HCT116 (cell line): ENCODE measurements around the gene CRIP2. TPM values are rescaled to one million over a fixed set of nuclear protein-coding genes. Genes with fewer than 3 reads are reported as not detected.

Source experiments
- ATAC-seq: fragments of 200-7000 bp; cut with Tn5 transposase; 2 replicates; pipeline ENCODE4 v1.9.1; 2020; ENCODE audit warnings: mild to moderate bottlenecking, moderate library complexity
- BruUV-seq: library from RNA; stranded (reverse); fragments of 400-500 nt; replicated peaks from 2 replicates; lab custom pipeline; 2021; lab: Mats Ljungman, UMichigan
- CTCF ChIA-PET: fragments of 300-600 bp; sonication (Branson Sonifier 250); formaldehyde crosslinking; loops from one replicate; lab custom pipeline; 2021; ENCODE audit warnings: antibody characterized with exemption; lab: Charles Lee
- POLR2A ChIA-PET: fragments of 300-600, 350-600 bp; sonication (Branson Sonifier 250); formaldehyde crosslinking; loops from one replicate; lab custom pipeline; 2021; ENCODE audit warnings: antibody characterized with exemption; lab: Charles Lee
- RAD21 ChIA-PET, 2 experiments: fragments of 300-600 bp; sonication (Branson Sonifier 250); formaldehyde crosslinking; loops; one replicate each; lab custom pipeline; 2023; ENCODE audit warnings: low total read pairs in 2 of 2; ENCODE audit not compliant: uncharacterized antibody in 2 of 2, unreplicated experiment in 2 of 2, low non-redundant PET in 1 of 2; lab: Charles Lee
- DNase-seq: peaks from one replicate; pipeline ENCODE4 v3.0.0-alpha.2; 2010; ENCODE audit warnings: low read depth, low spot score
- H2AFZ ChIP-seq: fragments of 200-600 bp; shearing (Covaris generic), sonication (generic); 2 replicates; pipeline ENCODE4 v1.6.1; 2017; ENCODE audit warnings: low read depth, mixed run types, mixed read lengths, antibody characterized with exemption, low read length; ENCODE audit not compliant: poor library complexity, severe bottlenecking
- H3K27ac ChIP-seq: 2 replicates; pipeline ENCODE4 v1.5.1; 2012; ENCODE audit warnings: low read depth, low read length
- H3K27me3 ChIP-seq: fragments of 200-600 bp; sonication (generic); 2 replicates; pipeline ENCODE4 v1.6.1; 2016; ENCODE audit warnings: mixed run types, low read length, mixed read lengths; ENCODE audit not compliant: insufficient read depth
- H3K36me3 ChIP-seq, 2 experiments: fragments of 200-500 bp in 1 of 2; fragments of 200-600 bp in 1 of 2; sonication (Bioruptor generic) in 1 of 2; sonication (generic) in 1 of 2; 2 replicates each; pipeline versions ENCODE4 v1.5.1 to v1.6.1; 2014 to 2016; ENCODE audit warnings: low read length in 2 of 2, inconsistent platforms in 1 of 2, mixed read lengths in 1 of 2, mixed run types in 1 of 2; ENCODE audit not compliant: insufficient read depth in 2 of 2, control insufficient read depth in 1 of 2
- H3K4me1 ChIP-seq, 2 experiments: fragments of 200-600 bp in 1 of 2; sonication (generic) in 1 of 2; 2 replicates each; pipeline versions ENCODE4 v1.5.1 to v1.6.1; 2012 to 2017; ENCODE audit warnings: low read length in 2 of 2, inconsistent platforms in 1 of 2, mild to moderate bottlenecking in 1 of 2, mixed read lengths in 1 of 2, mixed run types in 1 of 2, moderate library complexity in 1 of 2; ENCODE audit not compliant: insufficient read depth in 2 of 2, control insufficient read depth in 1 of 2
- H3K4me2 ChIP-seq: fragments of 200-600 bp; sonication (generic); 2 replicates; pipeline ENCODE4 v1.6.1; 2017; ENCODE audit warnings: mixed run types, low read length, mixed read lengths
- H3K4me3 ChIP-seq, 2 experiments: fragments of 200-600 bp in 1 of 2; sonication (generic) in 1 of 2; replicated peaks in 1 of 2; 2 replicates each; pipeline ENCODE4 v1.5.1; 2011 to 2016; ENCODE audit warnings: low read length in 2 of 2, control low read depth in 1 of 2, low read depth in 1 of 2, mild to moderate bottlenecking in 1 of 2, mixed read lengths in 1 of 2, mixed run types in 1 of 2
- H3K79me2 ChIP-seq: fragments of 200-600 bp; sonication (generic); 2 replicates; pipeline ENCODE4 v1.6.1; 2017; ENCODE audit warnings: mild to moderate bottlenecking, mixed run types, low read length, moderate library complexity, mixed read lengths; ENCODE audit not compliant: insufficient read depth
- H3K9ac ChIP-seq: fragments of 200-600 bp; sonication (generic); 2 replicates; pipeline ENCODE4 v1.6.1; 2016; ENCODE audit warnings: low read length, mixed read lengths
- H3K9me2 ChIP-seq: fragments of 200-600 bp; sonication (generic), shearing (Covaris generic); 2 replicates; pipeline ENCODE4 v1.6.1; 2017; ENCODE audit warnings: mixed run types, mild to moderate bottlenecking, moderate library complexity; ENCODE audit not compliant: insufficient read depth
- H3K9me3 ChIP-seq, 2 experiments: fragments of 200-500 bp in 1 of 2; fragments of 200-600 bp in 1 of 2; sonication (Bioruptor generic) in 1 of 2; sonication (generic) in 1 of 2; 2 replicates each; pipeline ENCODE4 v1.6.1; 2014 to 2017; ENCODE audit warnings: low read length in 2 of 2, mixed read lengths in 2 of 2, inconsistent platforms in 1 of 2, low read depth in 1 of 2, mild to moderate bottlenecking in 1 of 2, mixed run types in 1 of 2, moderate library complexity in 1 of 2; ENCODE audit not compliant: control insufficient read depth in 1 of 2, insufficient read depth in 1 of 2
- H4K20me1 ChIP-seq: fragments of 200-600 bp; sonication (generic), shearing (Covaris generic); 2 replicates; pipeline ENCODE4 v1.6.1; 2017; ENCODE audit warnings: mixed run types, mild to moderate bottlenecking, moderate library complexity; ENCODE audit not compliant: insufficient read depth
- ATF3 ChIP-seq: IDR thresholded peaks from 2 replicates; pipeline ENCODE4 v1.6.1; 2012
- CEBPB ChIP-seq: IDR thresholded peaks from 2 replicates; pipeline ENCODE4 v1.6.1; 2012; ENCODE audit warnings: low read depth
- CTCF ChIP-seq, 3 experiments: fragments of 200-600 bp in 1 of 3; sonication (generic) in 1 of 3; IDR thresholded peaks in 2 of 3; conservative IDR thresholded peaks in 1 of 3; 2 replicates each; pipeline ENCODE4 v1.5.1; 2012 to 2017; ENCODE audit warnings: low read depth in 2 of 3, low read length in 2 of 3, antibody characterized with exemption in 1 of 3, borderline replicate concordance in 1 of 3, control low read depth in 1 of 3, mild to moderate bottlenecking in 1 of 3, mixed read lengths in 1 of 3, mixed run types in 1 of 3, moderate library complexity in 1 of 3; ENCODE audit not compliant: insufficient read depth in 1 of 3
- ELF1 ChIP-seq: IDR thresholded peaks from 2 replicates; pipeline ENCODE4 v1.6.1; 2012; ENCODE audit warnings: low read depth, borderline replicate concordance
- EZH2phosphoT487 ChIP-seq: fragments of 200-600 bp; IDR thresholded peaks from 2 replicates; pipeline ENCODE4 v1.6.1; 2018; ENCODE audit warnings: antibody characterized with exemption, borderline replicate concordance
- FOSL1 ChIP-seq: IDR thresholded peaks from 2 replicates; pipeline ENCODE4 v1.6.1; 2012; ENCODE audit warnings: low read depth
- JUND ChIP-seq: IDR thresholded peaks from 2 replicates; pipeline ENCODE4 v1.6.1; 2012
- MAX ChIP-seq: IDR thresholded peaks from 2 replicates; pipeline ENCODE4 v1.6.1; 2012
- POLR2A ChIP-seq: IDR thresholded peaks from 2 replicates; pipeline ENCODE4 v1.7.0; 2011; ENCODE audit warnings: borderline replicate concordance; ENCODE audit not compliant: insufficient read depth, insufficient read length; ENCODE audit errors: extremely low read depth
- POLR2AphosphoS5 ChIP-seq: IDR thresholded peaks from 2 replicates; pipeline ENCODE4 v1.6.1; 2011; ENCODE audit warnings: mild to moderate bottlenecking, low read depth, low read length, moderate library complexity
- RAD21 ChIP-seq: IDR thresholded peaks from 2 replicates; pipeline ENCODE4 v1.6.1; 2012; ENCODE audit warnings: low read depth, mild to moderate bottlenecking
- SRF ChIP-seq: IDR thresholded peaks from 2 replicates; pipeline ENCODE4 v1.6.1; 2012; ENCODE audit warnings: low read depth
- TCF7L2 ChIP-seq: IDR thresholded peaks from 2 replicates; pipeline ENCODE4 v1.7.0; 2011; ENCODE audit warnings: borderline replicate concordance, inconsistent platforms; ENCODE audit not compliant: insufficient read depth, insufficient read length; ENCODE audit errors: extremely low read depth
- ZBTB33 ChIP-seq: IDR thresholded peaks from 2 replicates; pipeline ENCODE4 v1.6.1; 2011; ENCODE audit warnings: mild to moderate bottlenecking, low read length, moderate library complexity; ENCODE audit not compliant: insufficient replicate concordance; ENCODE audit errors: extremely low read depth
- ZFX ChIP-seq: fragments of 450-650 bp; IDR thresholded peaks from 2 replicates; pipeline ENCODE4 v1.6.1; 2017
- ZNF274 ChIP-seq: fragments of 200-500 bp; sonication (Bioruptor generic); IDR thresholded peaks from 2 replicates; pipeline ENCODE4 v1.6.1; 2014; ENCODE audit warnings: mild to moderate bottlenecking, low read depth, low read length, inconsistent platforms
- intact Hi-C: fragments of 100-400 bp; cut with micrococcal nuclease; formaldehyde crosslinking; loops from 2 replicates; pipeline ENCODE4 v1.10.0; 2022
- total RNA-seq: library from RNA; stranded (reverse); gene quantifications from one replicate; pipeline ENCODE4 v1.2.1, GENCODE V29; 2021; ENCODE audit not compliant: unreplicated experiment

CRIP2 gene
- total RNA-seq, 1 experiment from 2014 or later = 31.1 TPM

GRCh38 chr14:105517096-105517495 is 42.5 kb downstream of the CRIP2 start (continued):
- TF ChIP-seq FOSL1 = no peak
- no peak for TF ChIP-seq CTCF (IDR thresholded peaks at IDR 0.05 in 2 of 3, conservative IDR thresholded peaks at IDR 0.05 in 1 of 3; ENCODE audit: borderline replicate concordance in 1 of 3, insufficient read depth in 1 of 3, low read depth in 2 of 3, low read length in 2 of 3)

GRCh38 chr14:105519946-105520698 is 45.5 kb downstream of the CRIP2 start:
- Histone ChIP-seq H2AFZ (no peak overlapping the region), H3K9me2 (no peaks in the 10 kb centered on the region), H3K27me3 (no peaks in the 10 kb centered on the region), H3K9me3 (peaks cover 4 to 6% of the 10 kb centered on the region in 2 experiments; a peak in 1 of 4 replicates), H3K9ac (no peak overlapping the region), H3K27ac (no peak overlapping the region), H3K79me2 (no peaks in the 10 kb centered on the region), H3K4me2 (no peak overlapping the region), H3K4me1 (no peaks in the 10 kb centered on the region), H3K4me3 (no peak overlapping the region), H3K36me3 (no peaks in the 10 kb centered on the region), H4K20me1 (no peaks in the 10 kb centered on the region)
- no peak for DNase-seq
- CTCF ChIA-PET = no interaction called here
- POLR2A ChIA-PET = no interaction called here
- ATAC-seq = no peak
- intact Hi-C loops = no loop called here
- BruUV-seq = no TSS peak
- RAD21 ChIA-PET = no interaction called here
- TF ChIP-seq POLR2AphosphoS5 (no peak), EZH2phosphoT487 (no peak), TCF7L2 (no peak), MAX (no peak), ZFX (no peak), ELF1 (no peak), RAD21 (no peak), ZBTB33 (no peak), SRF (no peak), CEBPB (no peak), ATF3 (no peak), JUND (no peak), CTCF (IDR thresholded peaks at IDR 0.05 in 2 of 3, conservative IDR thresholded peaks at IDR 0.05 in 1 of 3; ENCODE audit: borderline replicate concordance in 1 of 3, insufficient read depth in 1 of 3, low read depth in 2 of 3, low read length in 2 of 3) (no peak), ZNF274 (no peak), POLR2A (no peak)
